NCI-H1930 (cell line): ENCODE data around the gene HNRNPC.
"Not testable (repeated sequence)": the region's sequence is repeated elsewhere in the genome, so short reads cannot be mapped to it uniquely, and the experiment has no call there.

ENCODE experiments used
- DNase-seq, 2 experiments: peaks; one replicate each; lab custom pipeline; 2025; lab: John Stamatoyannopoulos, UW

Gene HNRNPC

DNA sequence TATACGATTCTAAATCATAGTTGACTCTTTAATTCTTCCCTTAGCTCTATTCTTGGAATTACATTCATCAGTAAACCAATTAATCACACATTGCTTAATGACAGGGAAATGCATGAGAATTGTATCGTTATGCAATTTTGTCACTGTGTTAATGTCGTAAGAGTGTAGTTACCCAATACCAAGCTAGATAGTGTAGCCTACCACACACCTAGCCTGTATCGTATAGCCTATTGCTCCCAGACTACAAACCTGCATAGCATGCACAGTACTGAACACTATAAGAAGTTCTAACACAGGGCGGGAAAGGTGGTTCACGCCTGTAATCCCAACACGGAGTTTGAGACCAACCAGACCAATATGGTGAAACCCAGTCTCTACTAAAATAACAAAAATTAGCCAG lies 24.7 kb downstream of the HNRNPC start:
- DNase-seq: no peak

- DNase-seq: no peak
These were observed 27.9 kb downstream of the HNRNPC start for GRCh38 chr14:21241218-21241819.

GRCh38 chr14:21240417-21240816 lies 28.8 kb downstream of the HNRNPC start:
- DNase-seq: no peak

- DNase-seq: no peak
These were observed 30.3 kb downstream of the HNRNPC start for GRCh38 chr14:21238823-21239518.

- no peak for DNase-seq
These were observed 32.1 kb downstream of the HNRNPC start for GRCh38 chr14:21236948-21237797.

DNA sequence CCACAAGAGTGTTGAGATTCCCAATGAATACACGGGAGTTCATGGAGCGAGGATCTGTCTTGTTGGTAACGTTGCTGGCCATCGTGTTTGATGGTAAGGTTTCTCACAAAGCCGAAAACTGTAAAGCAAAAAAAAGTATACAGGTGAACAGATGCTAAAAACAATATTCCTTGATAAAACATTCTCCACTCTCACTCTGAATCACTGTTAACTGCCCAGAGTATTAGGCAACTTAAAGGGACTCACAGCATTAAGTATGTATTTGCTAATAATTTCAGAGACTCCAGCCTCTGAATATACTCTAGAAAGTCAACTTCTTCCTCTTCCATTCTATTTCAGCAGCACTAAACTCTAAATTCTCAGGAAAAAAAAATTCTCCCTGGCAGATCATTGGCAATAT lies 35.1 kb downstream of the HNRNPC start:
- DNase-seq: no peak

DNA sequence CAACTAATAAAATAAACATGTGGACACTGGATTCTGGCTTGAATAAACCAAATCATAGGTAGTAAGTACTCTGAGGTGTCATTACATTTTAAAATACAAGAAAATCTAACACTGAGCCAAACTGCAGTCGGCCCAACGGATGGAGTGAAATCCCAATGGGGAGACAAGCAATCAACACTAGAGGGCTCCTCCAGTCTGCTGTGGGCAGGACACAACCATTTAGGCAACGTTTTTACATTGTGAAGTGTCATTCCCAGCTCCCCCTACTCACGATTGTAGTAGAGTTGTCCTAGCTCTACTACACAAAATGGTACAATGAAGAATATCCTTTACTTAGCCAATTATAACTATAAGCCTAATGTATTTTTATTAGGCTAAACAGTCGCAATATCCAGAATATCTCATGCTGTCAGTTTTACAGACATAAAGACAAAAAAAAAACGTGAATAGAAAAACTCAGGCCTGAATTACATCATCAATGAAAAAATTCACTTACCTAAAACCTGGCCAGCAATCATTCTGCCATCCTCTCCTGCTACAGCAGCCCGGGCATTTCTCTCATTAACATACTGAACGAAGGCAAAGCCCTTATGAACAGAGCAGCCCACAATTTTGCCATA lies 35.7 kb downstream of the HNRNPC start:
- no peak for DNase-seq

DNA sequence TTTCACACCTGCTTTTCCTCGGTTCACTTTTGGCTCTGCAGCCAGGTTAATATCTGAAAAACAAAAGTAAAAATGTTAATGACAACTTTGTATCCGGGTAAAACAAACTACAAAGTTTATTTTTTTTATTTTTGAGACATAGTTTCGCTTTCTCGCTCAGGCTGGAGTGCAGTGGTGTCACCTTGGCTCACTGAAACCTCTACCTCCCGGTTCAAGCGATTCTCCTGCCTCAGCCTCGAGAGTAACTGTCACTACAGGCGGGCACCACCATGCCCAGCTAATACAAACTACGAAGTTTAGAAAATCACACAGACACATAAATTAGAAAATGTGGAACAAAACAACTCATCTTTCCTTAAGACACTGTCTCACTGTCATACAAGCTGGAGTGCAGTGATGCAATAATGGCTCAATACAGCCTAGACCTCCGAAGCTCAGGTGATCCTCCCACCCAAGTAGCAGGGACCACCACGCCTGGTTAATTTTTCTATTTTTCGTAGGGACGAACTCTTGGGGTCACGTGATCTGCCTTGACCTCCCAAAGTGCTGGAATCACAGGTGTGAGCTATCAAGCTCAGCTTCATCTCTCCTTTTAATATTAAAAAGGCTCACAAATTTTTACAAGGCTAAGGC lies 38.1 kb downstream of the HNRNPC start:
- DNase-seq: no peak

DNA sequence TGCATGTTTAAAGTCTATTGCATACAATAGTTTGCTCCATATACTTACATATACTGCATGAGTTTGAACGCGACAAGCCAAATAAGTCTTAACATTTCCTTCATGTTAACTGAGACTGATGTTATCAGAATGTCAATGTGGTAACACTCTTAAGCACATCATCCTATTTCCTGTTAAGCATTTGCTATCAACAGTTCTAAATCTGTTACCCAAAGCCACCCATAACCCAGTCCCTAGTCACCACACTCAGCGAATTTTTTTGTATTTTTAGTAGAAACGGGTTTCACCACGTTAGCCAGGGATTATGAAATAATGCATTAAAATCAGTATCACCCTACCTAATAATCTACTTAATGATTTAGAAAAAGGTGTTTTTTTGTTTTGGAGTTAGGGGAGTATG lies 39.4 kb downstream of the HNRNPC start:
- DNase-seq: no peak

DNA sequence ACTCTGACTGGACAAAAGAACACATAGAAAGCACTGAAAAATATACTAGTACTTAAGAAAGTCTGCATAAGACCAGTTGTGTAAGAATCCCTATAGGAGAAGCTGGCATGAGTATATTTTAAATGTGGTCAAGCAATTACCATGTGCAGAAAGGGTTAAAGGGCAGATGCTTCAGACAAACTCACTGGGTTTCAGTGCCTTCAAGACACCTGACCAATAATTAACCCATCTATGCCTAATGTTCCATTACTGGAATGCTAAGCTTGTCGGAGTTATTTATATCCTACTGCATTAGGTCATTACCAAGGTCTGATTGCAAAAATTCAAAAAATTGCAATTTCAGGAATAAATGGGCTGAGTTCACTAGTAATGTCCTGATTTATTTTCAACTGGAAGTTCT lies 41.3 kb downstream of the HNRNPC start:
- DNase-seq: no peak

GRCh38 chr14:21227150-21227549 lies 42.1 kb downstream of the HNRNPC start:
- no peak for DNase-seq

GRCh38 chr14:21226467-21226866 lies 42.8 kb downstream of the HNRNPC start:
- no peak for DNase-seq

GRCh38 chr14:21225164-21225563 lies 44.1 kb downstream of the HNRNPC start:
- DNase-seq: not testable (repeated sequence)

- no peak for DNase-seq
These were observed 48.3 kb downstream of the HNRNPC start for GRCh38 chr14:21220874-21221477.

GRCh38 chr14:21219561-21220111 lies 49.6 kb downstream of the HNRNPC start:
- no peak for DNase-seq

DNA sequence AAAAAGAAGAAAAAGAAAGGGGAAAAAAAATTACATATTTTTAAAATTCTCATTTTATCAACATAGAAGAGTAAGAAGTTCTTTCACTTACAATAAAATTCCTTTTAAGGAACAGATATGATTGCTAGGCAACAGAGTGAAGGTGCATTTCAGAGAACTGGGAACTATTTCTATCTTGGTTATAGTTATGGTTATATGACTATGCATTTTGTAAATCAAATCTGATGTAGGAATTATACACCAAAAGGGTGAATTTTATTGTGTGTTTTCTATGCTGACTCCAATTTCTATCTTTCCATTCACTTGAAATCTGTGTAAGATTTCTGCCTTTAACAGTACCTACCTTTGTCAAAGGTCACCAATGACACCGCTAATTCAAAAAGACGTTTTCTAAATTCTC lies 50.1 kb downstream of the HNRNPC start:
- no peak for DNase-seq

DNA sequence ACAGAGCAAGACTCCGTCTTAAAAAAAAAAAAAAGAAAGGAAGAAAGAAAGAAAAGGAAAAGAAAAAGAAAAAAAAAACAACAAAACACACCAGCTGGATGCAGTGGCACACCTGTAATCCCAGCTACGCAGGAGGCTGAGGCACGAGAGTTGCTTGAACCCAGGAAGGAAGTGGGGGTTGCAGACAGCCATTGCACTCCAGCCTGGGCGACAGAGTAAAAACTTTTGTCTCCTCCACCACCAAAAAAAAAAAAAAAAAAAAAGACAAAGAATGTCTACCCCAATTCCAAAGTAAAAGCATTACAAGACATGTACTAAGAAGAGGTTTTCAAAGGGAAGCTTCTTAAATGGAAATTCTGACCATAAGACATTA lies 53.4 kb downstream of the HNRNPC start:
- no peak for DNase-seq

DNA sequence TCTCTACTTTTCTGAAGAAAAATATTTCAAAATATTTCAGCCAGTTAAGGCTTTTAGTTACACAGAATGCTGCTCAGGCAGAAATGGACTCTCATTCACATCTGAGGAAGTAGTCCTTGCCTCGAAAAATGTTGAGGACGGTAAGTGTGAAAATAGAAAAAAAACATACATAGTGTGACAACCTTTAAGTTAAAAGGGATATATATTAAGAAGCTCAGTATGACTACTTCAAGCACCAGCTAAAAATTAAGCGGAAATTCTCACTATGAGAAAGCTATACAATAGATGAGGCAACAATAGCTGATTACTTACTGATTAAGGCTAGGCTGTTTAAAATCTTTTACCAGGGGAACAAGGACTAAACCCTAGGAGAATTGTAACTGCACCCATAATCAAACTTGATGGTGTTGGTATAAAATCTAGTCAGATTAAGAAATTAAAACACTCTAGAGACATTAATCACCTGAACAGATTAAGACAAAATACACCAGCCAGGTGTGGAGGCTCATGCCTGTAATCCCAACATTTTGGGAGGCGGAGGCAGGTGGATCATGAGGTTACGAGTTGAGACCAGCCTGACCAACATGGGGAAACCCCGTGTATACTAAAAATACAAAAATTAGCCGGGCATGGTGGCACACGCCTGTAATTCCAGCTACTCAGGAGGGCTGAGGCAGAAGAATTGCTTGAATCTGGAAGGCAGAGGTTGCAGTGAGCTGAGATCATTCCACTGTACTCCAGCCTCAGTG lies 53.9 kb downstream of the HNRNPC start:
- no peak for DNase-seq

- no peak for DNase-seq
These were observed 55.6 kb downstream of the HNRNPC start for GRCh38 chr14:21213652-21214051.

DNA sequence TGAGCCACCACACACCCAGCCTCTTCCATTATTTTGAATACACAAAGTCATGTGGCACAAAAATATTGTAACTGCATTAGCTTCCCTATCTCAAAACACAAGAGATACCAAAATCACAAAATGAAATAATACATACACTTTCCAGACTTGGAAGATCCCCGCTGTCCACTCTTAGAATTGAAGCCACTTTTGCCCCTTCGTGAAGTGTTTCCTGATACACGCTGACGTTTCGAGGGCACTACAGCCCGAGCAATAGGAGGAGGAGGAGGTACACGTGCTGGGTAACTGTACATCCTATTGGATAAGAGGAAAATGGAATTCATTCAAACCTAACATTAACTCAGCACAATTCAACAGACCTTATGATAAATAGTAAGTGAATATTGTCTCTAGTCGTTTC lies 56.4 kb downstream of the HNRNPC start:
- DNase-seq: not testable (repeated sequence)

- DNase-seq: no peak
These were observed 57.7 kb downstream of the HNRNPC start for GRCh38 chr14:21211509-21211908.
